Measurements from ENCODE around the gene B4GALT2.
A peak's percentile ranks its signal among the peaks of the same experiment; 100 is the strongest.

B4GALT2 gene

DNA sequence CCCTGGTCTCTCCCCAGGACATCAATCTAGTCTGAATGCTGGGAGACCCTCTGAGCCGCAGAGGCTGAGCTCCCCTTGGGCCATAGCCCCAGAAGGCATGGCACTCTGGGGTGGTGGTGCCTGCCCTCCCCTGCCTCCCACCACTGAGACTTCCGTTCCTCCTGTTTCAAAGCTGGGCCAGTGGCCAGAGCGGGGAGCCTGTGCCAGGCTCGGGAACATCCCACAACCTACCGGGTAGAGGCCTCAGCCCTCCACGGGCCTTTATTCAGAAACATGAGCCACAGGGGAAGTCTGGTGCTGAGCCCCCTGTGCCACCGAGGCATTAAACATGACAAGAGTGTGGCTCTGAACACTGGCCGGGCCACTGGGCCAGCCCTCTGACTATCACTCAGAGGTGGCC, 20.4 kb downstream of the B4GALT2 start:
- no peaks in the 10 kb centered on the region for H3K27me3 ChIP-seq (replicated peaks; ENCODE audit: control insufficient read depth, insufficient read depth, low read length)
- no peak overlapping the region for H3K4me3 ChIP-seq (ENCODE audit: low read length)

DNA sequence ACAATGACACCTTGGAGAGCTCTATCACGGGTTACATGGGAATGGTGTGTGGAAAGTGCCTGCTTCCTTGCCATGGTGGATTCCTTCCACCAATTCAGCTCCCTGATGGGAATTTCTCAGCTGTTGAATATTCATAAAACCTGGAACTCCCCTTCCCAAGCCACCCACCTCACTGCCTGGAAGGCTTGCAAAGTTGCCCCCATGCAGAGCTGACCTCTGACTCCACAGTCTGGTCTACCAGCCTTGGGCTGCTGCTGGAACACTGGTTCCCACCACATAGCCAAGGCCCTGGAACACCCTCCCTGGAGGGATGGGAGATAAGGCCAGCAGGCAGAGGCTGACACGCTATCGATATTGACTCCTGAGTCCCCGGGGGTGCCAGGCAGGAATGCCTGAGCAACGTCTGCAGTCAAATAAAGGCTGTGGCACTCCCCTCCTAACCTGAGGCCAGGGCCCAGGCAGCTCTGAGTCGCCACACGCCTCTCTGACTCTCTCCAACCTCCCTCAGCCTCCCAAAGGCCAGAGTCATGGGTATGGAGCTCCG, 21.2 kb downstream of the B4GALT2 start:
- Histone ChIP-seq H3K9ac (ENCODE audit: low read length) (no peak overlapping the region), H3K9me3 (ENCODE audit: control insufficient read depth, low read length) (no peaks in the 10 kb centered on the region), H3K27me3 (replicated peaks; ENCODE audit: control insufficient read depth, insufficient read depth, low read length) (no peaks in the 10 kb centered on the region), H3K36me3 (ENCODE audit: control insufficient read depth, insufficient read depth, low read length, severe bottlenecking) (peaks cover 6% of the 10 kb centered on the region), H3K4me3 (ENCODE audit: low read length) (no peak overlapping the region), H3K4me1 (ENCODE audit: control insufficient read depth, insufficient read depth, low read length) (no peaks in the 10 kb centered on the region)
- DNase-seq (ENCODE audit: low read depth), result no peak

More for the DNA sequence above, 20.4 kb downstream of the B4GALT2 start:
- DNase-seq (ENCODE audit: low read depth), result no peak
- H3K4me1 ChIP-seq (ENCODE audit: control insufficient read depth, insufficient read depth, low read length), result no peaks in the 10 kb centered on the region
- H3K36me3 ChIP-seq (ENCODE audit: control insufficient read depth, insufficient read depth, low read length, severe bottlenecking), result peaks cover 6% of the 10 kb centered on the region
- no peak overlapping the region for H3K9ac ChIP-seq (ENCODE audit: low read length)
- no peaks in the 10 kb centered on the region for H3K9me3 ChIP-seq (ENCODE audit: control insufficient read depth, low read length)

DNA sequence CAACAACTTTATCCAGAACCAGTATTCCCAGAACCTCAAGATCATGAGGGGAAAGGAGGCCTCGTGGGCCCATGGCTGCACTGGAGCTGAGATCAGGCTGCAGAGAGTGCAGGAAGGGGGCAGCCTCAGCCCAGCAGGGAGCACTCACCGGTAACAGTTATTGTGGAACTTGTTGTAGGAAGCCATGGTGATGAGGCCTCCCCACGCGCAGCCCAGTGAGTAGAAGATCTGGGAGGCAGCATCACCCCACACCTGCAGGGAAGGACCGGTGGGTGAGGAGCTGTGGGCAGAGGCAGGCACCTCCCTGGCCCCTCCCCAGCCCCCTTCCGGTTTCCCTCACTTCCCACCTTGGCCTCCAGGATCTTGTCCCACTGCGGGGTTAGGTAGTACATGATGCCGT, 23.2 kb downstream of the B4GALT2 start:
- Histone ChIP-seq H3K4me3 (ENCODE audit: low read length) (no peak overlapping the region), H3K9me3 (ENCODE audit: control insufficient read depth, low read length) (no peaks in the 10 kb centered on the region), H3K4me1 (ENCODE audit: control insufficient read depth, insufficient read depth, low read length) (peaks cover 4% of the 10 kb centered on the region), H3K27me3 (replicated peaks; ENCODE audit: control insufficient read depth, insufficient read depth, low read length) (no peaks in the 10 kb centered on the region), H3K36me3 (ENCODE audit: control insufficient read depth, insufficient read depth, low read length, severe bottlenecking) (peaks cover 6% of the 10 kb centered on the region), H3K9ac (ENCODE audit: low read length) (no peak overlapping the region)
- no peak for DNase-seq (ENCODE audit: low read depth)

DNA sequence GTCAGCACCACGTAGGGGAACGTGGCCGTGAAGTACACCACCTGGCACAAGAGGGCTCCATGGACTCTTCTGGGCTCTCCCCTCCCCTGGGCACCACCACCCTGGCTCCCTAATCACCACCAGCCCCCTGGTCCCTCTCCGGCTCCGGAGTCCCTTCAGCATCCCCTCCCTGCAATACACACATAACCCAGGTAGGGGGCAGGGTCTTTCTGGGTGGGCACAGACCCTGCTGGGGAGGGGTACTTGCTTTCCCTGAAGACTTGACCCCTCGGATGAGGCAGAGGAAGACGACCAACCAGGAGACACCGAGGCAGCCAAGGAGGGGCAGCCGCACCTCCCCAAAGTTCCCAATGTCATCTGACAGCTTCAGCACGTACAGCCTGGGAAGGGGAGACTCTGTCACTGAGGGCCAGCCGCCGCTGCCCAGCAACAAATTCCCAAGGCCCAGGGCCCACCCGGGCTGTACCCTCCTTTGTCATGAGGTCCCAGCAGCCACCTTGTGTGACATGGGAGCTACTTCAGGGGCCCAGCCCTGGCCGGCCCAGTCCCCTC, 23.7 kb downstream of the B4GALT2 start:
- H3K36me3 ChIP-seq (ENCODE audit: control insufficient read depth, insufficient read depth, low read length, severe bottlenecking), result peaks cover 6% of the 10 kb centered on the region
- H3K9ac ChIP-seq (ENCODE audit: low read length), result no peak overlapping the region
- no peak overlapping the region for H3K4me3 ChIP-seq (ENCODE audit: low read length)
- DNase-seq (ENCODE audit: low read depth), result no peak
- H3K27me3 ChIP-seq (replicated peaks; ENCODE audit: control insufficient read depth, insufficient read depth, low read length), result no peaks in the 10 kb centered on the region
- H3K9me3 ChIP-seq (ENCODE audit: control insufficient read depth, low read length), result no peaks in the 10 kb centered on the region
- peaks cover 4% of the 10 kb centered on the region for H3K4me1 ChIP-seq (ENCODE audit: control insufficient read depth, insufficient read depth, low read length)

DNA sequence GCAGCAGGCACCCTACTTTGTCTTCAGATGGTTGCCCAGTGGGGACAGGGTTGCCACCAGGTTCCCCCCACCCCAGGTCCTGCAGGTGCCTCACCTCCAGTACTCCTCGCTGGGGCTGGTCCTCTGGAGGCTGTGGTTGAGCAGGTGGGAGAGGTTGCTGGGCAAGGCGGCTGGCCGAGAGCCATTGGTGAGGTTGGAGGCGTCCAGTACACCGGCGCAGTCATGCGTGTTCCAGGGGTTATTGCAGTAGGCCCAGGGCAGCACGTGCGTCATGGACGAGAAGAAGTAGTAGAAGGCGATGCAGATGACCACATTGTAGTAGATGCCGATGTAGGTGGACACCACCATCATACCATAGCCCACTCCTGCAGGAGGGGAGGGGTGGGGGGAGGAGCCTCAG, 29.2 kb downstream of the B4GALT2 start:
- no peak for DNase-seq (ENCODE audit: low read depth)
- Histone ChIP-seq H3K9me3 (ENCODE audit: control insufficient read depth, low read length) (no peaks in the 10 kb centered on the region), H3K27me3 (replicated peaks; ENCODE audit: control insufficient read depth, insufficient read depth, low read length) (no peaks in the 10 kb centered on the region), H3K4me3 (ENCODE audit: low read length) (no peak overlapping the region), H3K36me3 (ENCODE audit: control insufficient read depth, insufficient read depth, low read length, severe bottlenecking) (no peaks in the 10 kb centered on the region), H3K4me1 (ENCODE audit: control insufficient read depth, insufficient read depth, low read length) (peaks cover 4% of the 10 kb centered on the region), H3K9ac (ENCODE audit: low read length) (no peak overlapping the region)

DNA sequence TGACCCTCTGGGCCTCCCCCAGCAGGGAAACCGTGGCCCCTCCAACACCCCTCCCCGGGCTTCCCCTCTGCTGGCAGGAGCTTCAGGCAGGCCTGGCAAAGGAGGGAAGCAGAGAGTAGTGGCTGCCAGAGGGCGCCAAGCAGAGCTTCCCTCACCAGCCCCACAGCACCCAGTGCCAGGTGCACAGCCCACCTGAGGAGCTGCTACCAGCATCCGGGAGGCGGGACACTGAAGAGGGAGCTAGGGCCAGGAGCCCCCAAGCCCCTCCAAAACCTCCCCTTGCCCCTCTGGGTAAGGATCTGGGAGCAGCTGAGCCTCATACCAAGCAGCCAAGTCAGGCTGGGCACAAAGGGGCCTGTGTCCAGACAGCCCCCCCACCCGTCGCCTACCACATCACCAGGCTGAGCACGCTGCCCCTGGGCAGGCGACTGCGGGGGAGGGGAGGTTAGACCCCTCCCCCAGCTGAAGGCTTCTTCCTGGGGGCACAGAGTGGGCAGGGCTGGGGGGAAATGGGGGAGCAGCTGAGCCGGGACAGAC, 32.0 kb downstream of the B4GALT2 start:
- DNase-seq (ENCODE audit: low read depth), result no peak
- H3K9ac ChIP-seq (ENCODE audit: low read length), result no peak overlapping the region
- H3K36me3 ChIP-seq (ENCODE audit: control insufficient read depth, insufficient read depth, low read length, severe bottlenecking), result no peaks in the 10 kb centered on the region
- H3K4me3 ChIP-seq (ENCODE audit: low read length), result no peak overlapping the region
- no peaks in the 10 kb centered on the region for H3K27me3 ChIP-seq (replicated peaks; ENCODE audit: control insufficient read depth, insufficient read depth, low read length)
- no peaks in the 10 kb centered on the region for H3K9me3 ChIP-seq (ENCODE audit: control insufficient read depth, low read length)
- peaks cover 9% of the 10 kb centered on the region for H3K4me1 ChIP-seq (ENCODE audit: control insufficient read depth, insufficient read depth, low read length)

DNA sequence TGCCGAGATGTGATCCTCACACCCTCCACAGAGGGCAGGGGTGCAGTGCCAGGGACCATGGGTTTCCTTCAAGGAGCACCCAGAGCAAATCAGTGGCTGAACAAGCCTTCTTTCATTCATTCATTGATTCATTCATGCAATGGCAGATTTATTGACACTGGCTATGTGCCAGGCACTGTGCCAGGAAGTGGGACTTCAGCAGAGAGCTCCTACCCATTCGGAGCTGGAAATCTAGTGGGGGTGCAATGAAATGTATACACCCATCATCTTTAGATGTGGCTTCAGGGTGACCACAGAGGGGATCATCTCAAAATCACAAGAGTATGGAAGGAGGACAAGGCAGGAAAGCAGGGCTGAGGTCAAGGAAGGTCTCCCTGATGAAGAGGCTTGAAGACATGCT, 33.4 kb downstream of the B4GALT2 start:
- Histone ChIP-seq H3K4me1 (ENCODE audit: control insufficient read depth, insufficient read depth, low read length) (peaks cover 8% of the 10 kb centered on the region), H3K9me3 (ENCODE audit: control insufficient read depth, low read length) (no peaks in the 10 kb centered on the region), H3K27me3 (replicated peaks; ENCODE audit: control insufficient read depth, insufficient read depth, low read length) (no peaks in the 10 kb centered on the region), H3K36me3 (ENCODE audit: control insufficient read depth, insufficient read depth, low read length, severe bottlenecking) (no peaks in the 10 kb centered on the region), H3K4me3 (ENCODE audit: low read length) (no peak overlapping the region), H3K9ac (ENCODE audit: low read length) (no peak overlapping the region)
- no peak for DNase-seq (ENCODE audit: low read depth)

DNA sequence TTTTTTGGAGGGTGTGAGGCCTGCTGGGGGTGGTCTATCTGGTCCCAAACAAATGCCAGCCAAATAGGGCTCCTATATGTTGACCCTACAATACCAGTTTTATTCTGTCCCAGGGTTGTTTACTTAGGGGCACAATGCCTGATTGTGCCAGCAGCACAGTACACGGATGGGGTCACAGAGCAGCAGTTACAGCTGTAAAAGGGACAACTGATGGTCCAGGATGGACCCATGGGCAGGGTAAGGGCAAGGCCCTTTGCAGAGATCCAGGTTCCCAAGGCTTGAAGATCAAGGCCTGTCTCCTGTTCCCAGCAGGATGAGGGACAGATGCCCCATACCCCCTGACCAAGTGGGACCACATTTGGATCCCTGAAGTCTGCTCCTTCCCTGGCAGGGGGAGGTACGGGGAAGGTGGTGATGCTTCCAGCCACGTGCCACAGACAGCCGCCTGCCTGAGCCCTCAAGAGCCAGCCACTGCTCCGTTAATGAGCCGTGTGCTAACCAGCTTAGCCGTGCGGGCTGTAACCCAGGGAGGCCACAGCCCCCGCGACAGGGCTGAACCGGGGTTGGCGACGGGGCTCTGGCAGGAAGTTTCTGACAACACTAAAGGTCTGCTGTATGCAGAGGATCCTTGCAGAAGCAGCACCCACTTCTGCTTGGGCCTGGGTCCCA, 34.1 kb downstream of the B4GALT2 start:
- no peak overlapping the region for H3K4me3 ChIP-seq (ENCODE audit: low read length)
- H3K36me3 ChIP-seq (ENCODE audit: control insufficient read depth, insufficient read depth, low read length, severe bottlenecking), result no peaks in the 10 kb centered on the region
- H3K27me3 ChIP-seq (replicated peaks; ENCODE audit: control insufficient read depth, insufficient read depth, low read length), result no peaks in the 10 kb centered on the region
- H3K4me1 ChIP-seq (ENCODE audit: control insufficient read depth, insufficient read depth, low read length), result peaks cover 8% of the 10 kb centered on the region
- no peaks in the 10 kb centered on the region for H3K9me3 ChIP-seq (ENCODE audit: control insufficient read depth, low read length)
- DNase-seq (ENCODE audit: low read depth), result no peak
- no peak overlapping the region for H3K9ac ChIP-seq (ENCODE audit: low read length)

DNA sequence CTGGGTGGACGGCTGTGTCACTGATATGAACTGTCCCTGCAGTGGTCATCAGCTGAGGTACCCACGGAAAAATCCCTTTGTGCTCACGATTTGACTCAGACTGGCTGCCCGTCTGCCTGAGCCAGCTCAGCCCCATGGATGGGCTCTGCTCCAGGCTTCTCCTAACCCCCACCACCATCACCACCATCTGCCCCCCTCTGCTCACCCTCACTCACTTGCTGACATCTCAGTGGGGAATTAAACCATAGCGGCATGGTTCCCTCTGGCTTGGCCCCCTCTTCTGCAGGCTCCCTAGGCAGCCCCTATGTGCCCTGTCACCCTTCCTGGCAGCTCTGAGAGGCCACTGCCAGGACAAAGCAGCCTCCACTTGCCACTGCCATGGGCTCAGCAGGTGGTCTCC, 34.9 kb downstream of the B4GALT2 start:
- no peaks in the 10 kb centered on the region for H3K27me3 ChIP-seq (replicated peaks; ENCODE audit: control insufficient read depth, insufficient read depth, low read length)
- peaks cover 8% of the 10 kb centered on the region for H3K4me1 ChIP-seq (ENCODE audit: control insufficient read depth, insufficient read depth, low read length)
- no peak overlapping the region for H3K4me3 ChIP-seq (ENCODE audit: low read length)
- H3K9me3 ChIP-seq (ENCODE audit: control insufficient read depth, low read length), result no peaks in the 10 kb centered on the region
- no peak for DNase-seq (ENCODE audit: low read depth)
- H3K36me3 ChIP-seq (ENCODE audit: control insufficient read depth, insufficient read depth, low read length, severe bottlenecking), result no peaks in the 10 kb centered on the region
- H3K9ac ChIP-seq (ENCODE audit: low read length), result no peak overlapping the region

DNA sequence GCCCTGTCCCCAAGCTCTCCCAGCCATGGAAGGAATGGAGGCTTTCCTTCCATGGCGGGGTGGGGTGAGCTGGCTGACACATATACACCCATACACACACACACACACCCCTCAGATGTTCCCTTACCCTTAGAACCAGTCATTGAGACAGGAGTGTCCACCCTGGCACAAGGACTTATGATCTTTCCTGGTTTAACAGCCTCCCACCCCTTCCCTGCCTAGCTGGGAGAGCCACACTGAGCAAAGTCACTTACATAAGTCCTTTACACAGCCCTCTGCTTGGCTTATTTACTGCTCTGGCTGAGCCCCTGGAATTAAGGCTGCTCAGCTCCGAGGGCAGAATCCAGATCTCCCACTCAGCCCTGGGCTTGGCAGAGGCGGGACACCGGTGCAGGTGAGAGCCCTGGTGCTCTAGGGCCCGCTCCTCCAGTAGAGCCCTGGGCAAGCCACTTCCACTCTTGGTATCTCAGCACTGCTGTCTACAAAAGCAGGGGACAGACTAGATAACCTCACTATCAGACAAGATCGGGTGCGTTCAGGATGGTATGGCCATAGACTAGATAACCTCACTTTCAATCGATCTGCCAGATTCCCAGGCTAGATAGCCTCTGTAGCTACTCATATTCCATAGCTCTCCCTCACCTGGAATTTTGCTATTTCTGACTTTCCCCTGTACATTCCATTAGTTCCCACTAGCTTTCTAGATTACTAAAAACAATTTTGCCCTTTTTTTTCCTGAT, 35.5 kb downstream of the B4GALT2 start:
- peak overlapping the region; percentile 20 for H3K9ac ChIP-seq (ENCODE audit: low read length)
- DNase-seq (ENCODE audit: low read depth), result no peak
- H3K4me1 ChIP-seq (ENCODE audit: control insufficient read depth, insufficient read depth, low read length), result peaks cover 8% of the 10 kb centered on the region
- no peaks in the 10 kb centered on the region for H3K9me3 ChIP-seq (ENCODE audit: control insufficient read depth, low read length)
- H3K4me3 ChIP-seq (ENCODE audit: low read length), result no peak overlapping the region
- no peaks in the 10 kb centered on the region for H3K27me3 ChIP-seq (replicated peaks; ENCODE audit: control insufficient read depth, insufficient read depth, low read length)
- H3K36me3 ChIP-seq (ENCODE audit: control insufficient read depth, insufficient read depth, low read length, severe bottlenecking), result no peaks in the 10 kb centered on the region

DNA sequence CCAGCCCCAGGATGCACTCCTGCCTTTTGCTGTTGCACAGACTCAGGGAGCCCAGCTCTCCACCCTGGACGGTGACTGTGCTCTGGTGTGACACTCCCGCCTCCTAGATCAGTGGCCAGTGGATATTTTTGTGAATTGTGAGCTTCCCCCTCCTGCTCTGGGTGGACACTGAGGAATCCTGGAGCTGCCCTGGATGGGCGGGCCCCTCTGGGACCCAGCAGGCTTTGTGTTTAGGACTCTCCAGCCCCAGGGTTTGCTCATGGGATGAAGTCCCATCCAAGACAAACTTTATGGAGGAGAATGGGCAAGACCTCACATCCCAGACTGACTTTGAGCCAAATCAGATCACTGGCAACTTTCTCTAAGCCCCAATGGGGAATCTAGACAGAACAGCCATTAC, 36.2 kb downstream of the B4GALT2 start:
- Histone ChIP-seq H3K27me3 (replicated peaks; ENCODE audit: control insufficient read depth, insufficient read depth, low read length) (no peaks in the 10 kb centered on the region), H3K4me3 (ENCODE audit: low read length) (no peak overlapping the region), H3K9ac (ENCODE audit: low read length) (no peak overlapping the region), H3K4me1 (ENCODE audit: control insufficient read depth, insufficient read depth, low read length) (peaks cover 8% of the 10 kb centered on the region), H3K9me3 (ENCODE audit: control insufficient read depth, low read length) (no peaks in the 10 kb centered on the region), H3K36me3 (ENCODE audit: control insufficient read depth, insufficient read depth, low read length, severe bottlenecking) (no peaks in the 10 kb centered on the region)
- no peak for DNase-seq (ENCODE audit: low read depth)
